AG04449 (cell line): Measurements from ENCODE around the gene CRK.

ENCODE experiments used
- CTCF ChIA-PET: fragments of 350-600 bp; formaldehyde crosslinking; extraction: SDS; loops from one replicate; lab custom pipeline; 2021; ENCODE audit warnings: antibody characterized with exemption; lab: Yijun Ruan, JAX
- POLR2A ChIA-PET: fragments of 400-600, 350-600 bp; formaldehyde crosslinking; extraction: SDS; loops from one replicate; lab custom pipeline; 2020; ENCODE audit warnings: antibody characterized with exemption, inconsistent platforms; lab: Yijun Ruan, JAX
- DNase-seq: peaks from one replicate; pipeline ENCODE4 v3.0.0-alpha.2; 2010; ENCODE audit warnings: low read depth, low spot score
- H3K4me3 ChIP-seq: 2 replicates; pipeline ENCODE4 v1.5.1; 2011; ENCODE audit warnings: low read depth, mild to moderate bottlenecking, control low read depth, low read length
- CTCF ChIP-seq: IDR thresholded peaks from one replicate; pipeline ENCODE4 v1.5.1; 2011; ENCODE audit warnings: mild to moderate bottlenecking, moderate library complexity, low read length, control low read depth, inconsistent platforms; ENCODE audit not compliant: insufficient read depth; ENCODE audit errors: missing control alignments

Gene CRK

GRCh38 chr17:1374431-1375177, 81.4 kb downstream of the CRK start:
- no peak for DNase-seq
- no peak overlapping the region for H3K4me3 ChIP-seq
- TF ChIP-seq CTCF: no peak
- POLR2A ChIA-PET: no interaction called here
- CTCF ChIA-PET: interaction anchor here (8.0 kb wide), 1 partner anchor 9 kb away, joined by 133 read pairs; no protein-coding TSS in a partner anchor

GRCh38 chr17:1373707-1374237, 82.3 kb downstream of the CRK start:
- no peak overlapping the region for H3K4me3 ChIP-seq
- no peak for DNase-seq
- ChIA-PET CTCF (interaction anchor here (8.0 kb wide), 1 partner anchor 8 kb away, joined by 133 read pairs; no protein-coding TSS in a partner anchor), POLR2A (no interaction called here)
- TF ChIP-seq CTCF: no peak

- DNase-seq: no peak
- ChIA-PET CTCF (interaction anchor here (2.4 kb wide), 1 partner anchor 10 kb away, joined by 10 read pairs; no protein-coding TSS in a partner anchor), POLR2A (no interaction called here)
- no peak overlapping the region for H3K4me3 ChIP-seq
- no peak for TF ChIP-seq CTCF
Measured at GRCh38 chr17:1372618-1373017, 83.4 kb downstream of the CRK start.

- no peak for DNase-seq
- no peak overlapping the region for H3K4me3 ChIP-seq
- POLR2A ChIA-PET: interaction anchor here (0.7 to 1.4 kb wide), 3 partner anchors 8 to 19 kb away, joined by 3 to 4 read pairs (median 3); no protein-coding TSS in a partner anchor
- no peak for TF ChIP-seq CTCF
- CTCF ChIA-PET: interaction anchor here (1.3 to 2.4 kb wide), 3 partner anchors 10 to 19 kb away, joined by 3 to 10 read pairs (median 3); no protein-coding TSS in a partner anchor
Measured at GRCh38 chr17:1371893-1372590, 84.0 kb downstream of the CRK start.
